GM19467 (cell line): ENCODE results near the gene ARHGAP25.
A peak's percentile ranks its signal among the peaks of the same experiment; 100 is the strongest.

ENCODE experiments used
- ATAC-seq: cut with Tn5 transposase; IDR thresholded peaks from one replicate; pipeline ENCODE4 v1.9.1; 2021; ENCODE audit warnings: mild to moderate bottlenecking, moderate library complexity; ENCODE audit not compliant: unreplicated experiment

Gene ARHGAP25, protein sequence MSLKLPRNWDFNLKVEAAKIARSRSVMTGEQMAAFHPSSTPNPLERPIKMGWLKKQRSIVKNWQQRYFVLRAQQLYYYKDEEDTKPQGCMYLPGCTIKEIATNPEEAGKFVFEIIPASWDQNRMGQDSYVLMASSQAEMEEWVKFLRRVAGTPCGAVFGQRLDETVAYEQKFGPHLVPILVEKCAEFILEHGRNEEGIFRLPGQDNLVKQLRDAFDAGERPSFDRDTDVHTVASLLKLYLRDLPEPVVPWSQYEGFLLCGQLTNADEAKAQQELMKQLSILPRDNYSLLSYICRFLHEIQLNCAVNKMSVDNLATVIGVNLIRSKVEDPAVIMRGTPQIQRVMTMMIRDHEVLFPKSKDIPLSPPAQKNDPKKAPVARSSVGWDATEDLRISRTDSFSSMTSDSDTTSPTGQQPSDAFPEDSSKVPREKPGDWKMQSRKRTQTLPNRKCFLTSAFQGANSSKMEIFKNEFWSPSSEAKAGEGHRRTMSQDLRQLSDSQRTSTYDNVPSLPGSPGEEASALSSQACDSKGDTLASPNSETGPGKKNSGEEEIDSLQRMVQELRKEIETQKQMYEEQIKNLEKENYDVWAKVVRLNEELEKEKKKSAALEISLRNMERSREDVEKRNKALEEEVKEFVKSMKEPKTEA

DNA sequence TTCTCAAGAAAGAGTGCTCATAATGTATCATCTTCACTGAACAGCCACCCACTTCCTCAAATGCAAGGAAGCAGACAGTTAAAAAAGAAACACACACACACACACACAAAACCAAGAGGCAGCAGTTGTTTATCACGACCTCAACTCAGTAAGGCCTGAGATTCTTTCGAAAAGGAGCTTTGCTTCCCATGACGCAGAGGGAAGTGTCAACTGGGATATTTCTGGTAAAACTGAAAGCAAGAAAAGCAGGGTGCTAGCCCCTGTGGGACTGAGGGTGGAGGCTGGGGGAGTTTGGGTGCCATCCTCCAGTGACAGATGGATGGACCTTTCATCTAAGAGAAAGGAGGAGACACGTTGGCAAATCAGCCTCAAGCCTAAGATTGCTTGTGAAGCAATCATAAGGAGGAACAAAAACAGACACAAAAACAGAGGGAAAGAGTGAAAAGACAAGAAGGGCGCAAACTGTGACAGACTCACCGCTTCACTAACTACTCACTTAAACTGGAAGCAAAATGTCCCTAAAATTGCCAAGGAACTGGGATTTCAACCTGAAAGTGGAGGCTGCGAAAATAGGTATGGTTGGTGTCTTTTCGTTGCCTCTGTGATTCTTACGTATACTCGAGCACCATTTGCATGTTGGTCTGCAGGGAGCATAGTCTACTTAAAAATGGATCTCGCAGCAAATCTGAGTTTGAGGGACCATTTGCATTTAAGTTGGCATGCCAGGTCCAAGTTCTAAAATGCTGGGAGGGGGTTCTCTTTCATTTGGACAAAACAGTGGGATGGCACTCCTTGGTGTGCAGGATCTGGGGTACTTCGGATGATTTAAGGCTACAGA, at the start of gene ARHGAP25:
TSS of gene ARHGAP25 (plus strand) at position 124 of the 838 bp plus-strand sequence. CDS start at position 513, 389 bp downstream.
- ATAC-seq, result peak; percentile 48

DNA sequence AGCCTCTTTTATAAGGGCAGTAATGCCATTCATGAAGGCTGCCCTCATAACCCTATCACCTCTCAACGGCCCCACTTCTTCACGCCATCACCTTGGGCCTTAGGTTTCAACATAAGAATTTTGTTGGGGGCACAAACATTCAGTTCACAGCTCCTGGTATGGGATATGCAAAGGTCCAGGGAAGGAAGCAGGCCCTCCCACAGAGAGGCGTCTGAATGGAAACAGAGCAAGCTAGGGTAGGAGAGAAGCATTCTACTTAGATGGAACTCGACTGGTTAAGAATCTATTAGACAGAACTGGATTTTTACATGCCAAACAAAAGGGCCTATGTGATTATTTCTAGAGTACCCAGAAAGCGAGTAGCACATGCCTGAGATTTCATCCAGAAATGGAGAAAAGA, 48.4 kb upstream of the ARHGAP25 start:
- ATAC-seq, result no peak

DNA sequence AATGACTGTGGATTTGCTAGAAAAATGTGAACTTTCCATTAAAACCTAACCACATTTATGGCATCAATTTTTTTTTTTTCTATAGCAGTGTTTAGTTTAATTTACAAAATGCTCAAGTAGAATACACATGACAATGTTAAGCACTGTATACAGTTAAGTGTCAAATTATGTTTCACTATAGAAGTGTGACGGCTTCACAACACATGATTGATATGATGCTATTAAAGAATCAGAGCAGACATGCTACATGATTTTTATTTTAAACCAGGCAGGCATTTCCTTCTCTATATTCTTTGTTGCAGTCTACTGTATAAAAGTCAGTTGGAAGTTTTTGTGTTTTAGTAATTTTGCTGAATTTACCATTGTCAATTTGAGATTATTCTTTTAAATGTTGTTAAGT, 47.6 kb upstream of the ARHGAP25 start:
- ATAC-seq, result no peak

DNA sequence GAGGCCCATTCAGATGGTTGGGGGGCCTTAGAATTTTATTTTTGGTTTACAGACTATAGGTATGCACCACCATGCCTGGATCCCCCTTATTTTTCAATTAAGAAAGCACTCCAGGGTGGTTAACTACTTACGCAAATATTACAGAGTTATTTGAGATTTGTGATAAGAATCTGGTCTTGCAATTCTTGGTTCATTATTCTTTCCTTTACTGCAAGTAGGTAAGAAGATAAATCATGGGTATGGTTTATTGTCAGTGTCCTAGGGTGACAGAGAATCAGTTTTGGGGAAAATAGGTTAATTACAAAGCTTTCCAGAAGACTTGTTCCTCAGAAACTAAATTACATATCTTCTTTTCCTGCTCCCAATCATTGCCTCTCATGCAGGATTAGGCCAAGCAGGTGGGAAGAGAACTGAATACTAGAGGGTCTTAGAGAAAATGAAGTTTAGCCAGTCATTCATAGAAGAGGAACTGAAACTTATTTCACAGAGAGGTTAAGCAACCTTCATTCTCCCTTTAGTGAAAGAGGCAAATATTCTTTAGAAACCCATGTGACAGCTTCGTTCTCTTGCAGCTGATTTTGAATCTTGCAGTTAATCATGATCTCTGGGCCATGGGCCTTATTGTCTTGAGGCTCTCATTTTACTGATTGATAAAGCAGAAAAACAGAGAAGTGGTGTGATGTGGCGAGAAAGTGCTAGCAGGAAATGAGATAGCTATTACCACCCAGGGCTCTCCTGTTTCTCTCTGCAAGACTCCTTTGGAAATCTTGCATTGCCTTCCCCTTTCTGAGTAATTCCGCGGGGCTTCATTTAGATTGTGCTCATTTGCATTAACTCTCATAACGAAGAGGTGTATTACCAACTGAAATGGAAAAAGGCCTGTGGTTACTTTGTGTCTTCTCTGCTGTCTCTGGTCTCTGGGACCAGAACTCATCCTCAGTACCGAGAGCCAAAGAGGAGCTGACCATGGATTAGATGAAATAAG, 44.8 kb upstream of the ARHGAP25 start:
- ATAC-seq, result peak; percentile 88

DNA sequence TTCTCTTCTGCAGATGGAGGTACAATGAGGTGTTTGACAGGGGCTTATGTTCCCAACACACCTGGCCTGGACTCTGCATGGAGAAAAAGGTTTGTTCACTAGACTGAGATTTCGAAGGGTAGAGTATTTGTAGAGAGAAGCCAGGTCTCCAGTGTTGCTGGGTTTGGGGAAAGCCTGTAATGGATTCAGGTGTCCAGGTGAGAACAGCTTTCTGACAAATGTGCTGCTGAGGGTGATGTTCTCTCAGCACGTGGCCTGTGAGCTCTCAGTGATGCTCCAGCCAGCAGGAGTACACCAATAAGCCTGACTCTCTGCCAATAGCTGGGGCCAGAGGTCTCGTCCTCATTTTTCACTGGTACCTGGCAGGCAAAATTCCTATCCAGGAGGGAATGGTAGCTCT, 43.8 kb upstream of the ARHGAP25 start:
- ATAC-seq, result no peak

DNA sequence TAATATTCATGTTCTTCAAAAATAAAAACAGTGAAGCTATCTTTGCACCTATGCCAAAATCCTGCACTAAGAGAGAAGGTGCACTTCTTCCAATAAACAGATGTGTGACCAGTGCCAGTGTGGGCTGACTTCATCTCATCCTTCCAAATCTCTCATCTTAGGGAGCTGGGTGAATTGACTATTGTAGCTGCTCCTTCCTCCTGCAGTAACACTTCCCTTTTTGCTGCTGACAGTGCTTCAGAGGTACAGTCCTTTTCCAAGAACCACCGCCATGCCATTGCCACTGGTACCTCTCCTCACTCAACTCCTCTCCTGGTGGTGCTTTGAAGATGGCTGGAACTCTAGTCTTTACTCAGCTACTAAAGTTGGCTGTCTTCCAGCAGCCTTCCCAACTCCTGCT, 42.1 kb upstream of the ARHGAP25 start:
- ATAC-seq, result no peak

DNA sequence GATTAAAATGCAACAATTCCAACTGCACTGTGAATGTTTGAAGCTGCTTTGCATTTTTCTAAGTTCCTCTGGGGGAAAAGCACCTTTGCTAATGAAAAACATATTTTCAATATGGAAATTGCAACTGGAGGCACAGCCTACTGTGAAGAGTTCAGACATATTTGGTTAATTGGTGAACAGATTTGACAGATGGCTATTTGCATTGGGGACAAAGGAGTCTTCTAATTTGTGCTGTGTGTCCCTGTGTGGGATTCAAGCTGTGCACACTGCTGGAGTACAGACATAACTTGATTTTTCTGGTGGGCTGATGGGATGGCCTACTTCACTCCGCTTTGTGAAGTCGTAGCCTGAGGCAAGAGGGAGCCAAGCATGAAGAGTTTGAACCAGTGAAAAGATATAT, 40.7 kb upstream of the ARHGAP25 start:
- no peak for ATAC-seq

DNA sequence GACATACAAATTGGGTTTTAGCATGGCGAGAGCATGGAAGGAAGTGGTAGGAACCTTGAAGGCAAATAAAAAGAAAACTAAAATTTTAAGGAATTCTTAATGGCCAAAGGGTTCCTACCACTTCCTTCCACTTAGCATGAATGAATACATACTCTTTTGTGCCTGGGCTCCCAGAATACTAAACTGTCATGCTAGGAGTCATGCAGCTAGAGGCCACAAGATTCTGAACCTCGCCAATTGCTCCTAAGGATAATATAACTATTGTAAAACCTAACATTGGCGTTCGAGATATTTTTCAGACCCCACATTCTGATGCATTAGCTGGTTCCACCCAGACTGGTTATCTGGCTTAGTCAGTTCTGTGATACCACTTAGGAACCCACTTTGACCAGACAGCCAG, 38.6 kb upstream of the ARHGAP25 start:
- no peak for ATAC-seq

DNA sequence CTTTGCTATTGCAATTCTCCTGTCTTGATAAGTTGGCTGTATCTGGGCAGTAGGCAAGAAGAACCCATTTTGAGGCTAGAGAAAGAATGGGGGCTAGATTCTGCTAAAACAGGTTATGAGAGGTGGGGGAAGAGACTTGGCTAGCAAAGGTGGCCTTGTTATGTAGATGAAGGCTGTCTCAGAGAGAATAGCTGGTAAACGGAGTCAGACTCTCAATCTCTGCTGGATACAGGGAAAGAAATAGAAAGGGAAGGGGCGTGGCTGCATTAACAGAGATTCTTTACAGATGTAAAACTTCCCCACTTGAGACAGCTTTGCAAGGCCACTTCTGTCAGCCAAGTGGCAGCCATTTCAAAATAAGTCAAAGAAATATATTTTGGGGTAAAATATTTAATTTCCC, 38.1 kb upstream of the ARHGAP25 start:
- ATAC-seq, result no peak

DNA sequence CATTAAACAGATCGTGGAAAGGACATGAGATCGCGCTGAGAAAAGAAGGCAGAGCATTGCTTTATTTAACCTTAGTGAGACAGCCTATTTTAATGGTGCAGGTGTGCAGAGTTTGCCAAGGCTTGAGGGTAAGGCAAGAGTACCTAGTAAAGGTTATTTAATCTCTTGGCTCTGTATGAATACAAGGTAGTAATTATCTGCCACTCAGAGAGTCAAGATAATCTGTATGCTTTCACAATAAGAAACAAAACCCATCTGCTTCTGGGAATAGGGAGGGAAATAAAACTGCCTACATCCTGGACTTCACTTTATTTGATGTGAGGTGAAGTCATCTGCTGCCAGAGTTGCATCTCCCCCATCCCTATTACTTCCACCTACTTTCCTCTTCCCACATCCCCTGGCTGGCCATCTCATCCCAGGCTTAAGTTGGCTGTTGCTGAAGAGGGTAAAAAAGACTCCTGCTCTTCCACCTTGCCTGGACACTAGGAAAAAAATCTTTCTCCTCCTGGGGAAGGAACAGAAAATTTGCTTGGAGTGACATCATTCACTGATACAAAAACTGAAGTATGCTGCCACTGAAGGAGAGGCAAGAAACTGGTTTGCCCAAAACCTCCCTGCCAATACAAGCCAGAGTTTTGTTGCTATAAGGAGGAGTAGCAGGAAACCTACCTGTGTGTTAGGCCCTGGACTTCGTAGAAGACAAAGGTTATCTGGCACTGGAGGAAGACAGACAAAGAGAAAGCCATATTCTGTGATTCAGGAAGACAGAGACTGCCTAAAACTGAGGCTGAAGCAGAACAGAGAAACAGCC, 35.8 kb upstream of the ARHGAP25 start:
- no peak for ATAC-seq

DNA sequence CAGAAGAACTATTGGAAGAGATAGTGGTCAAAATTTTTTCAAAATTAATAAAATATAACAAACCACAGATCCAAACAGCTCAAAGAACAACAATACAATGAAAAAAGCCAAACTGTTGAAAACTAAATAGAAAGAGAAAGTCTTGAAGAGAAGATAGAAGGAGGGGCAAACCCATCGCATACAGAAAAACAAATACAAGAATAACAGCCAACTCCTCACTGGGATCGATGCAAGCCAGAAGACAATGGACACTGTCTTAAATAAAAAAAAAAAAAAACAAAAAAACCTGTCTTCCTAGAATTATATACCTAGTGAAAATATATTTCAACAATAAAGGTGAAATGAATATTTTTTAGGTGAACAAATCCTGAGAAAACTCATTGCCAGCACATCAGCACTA, 34.1 kb upstream of the ARHGAP25 start:
- ATAC-seq, result no peak

DNA sequence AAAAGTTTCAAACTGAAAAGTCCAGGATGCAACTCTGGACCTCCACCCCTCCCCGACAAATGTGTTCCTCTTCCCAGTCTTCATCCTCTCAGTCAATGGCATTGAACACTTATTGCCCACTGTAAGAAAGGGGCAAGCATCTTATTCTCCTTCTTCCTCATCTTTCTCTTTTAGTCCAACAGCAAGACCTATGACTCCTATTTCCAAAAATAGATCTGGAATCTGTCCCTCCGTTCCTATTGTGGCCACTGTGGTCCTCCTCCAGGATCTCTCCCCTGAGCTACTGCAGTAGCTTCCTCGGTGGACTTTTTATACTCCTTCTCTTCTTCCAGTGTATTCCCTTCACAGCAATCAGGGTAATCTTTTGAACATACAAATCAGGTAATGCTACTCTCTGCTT, 28.0 kb upstream of the ARHGAP25 start:
- ATAC-seq, result no peak

DNA sequence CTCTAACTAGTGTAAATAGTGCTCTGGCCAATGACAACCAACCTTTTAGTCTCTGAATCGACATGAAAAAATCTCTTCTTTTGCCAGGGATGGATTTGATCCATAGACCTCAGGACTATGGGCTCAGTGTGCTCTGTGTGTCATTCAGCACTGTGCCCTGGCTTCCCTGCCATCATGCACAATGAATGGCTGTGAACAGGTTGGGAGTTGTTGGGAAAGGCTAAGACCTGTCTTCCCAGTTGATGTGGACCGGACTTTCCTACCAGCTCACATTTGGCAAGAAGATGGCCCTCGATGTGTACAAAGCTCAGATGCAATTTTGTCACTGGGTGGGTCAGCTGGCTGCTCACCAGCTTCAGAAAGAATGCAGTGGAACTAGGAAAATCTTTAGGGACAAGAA, 26.0 kb upstream of the ARHGAP25 start:
- ATAC-seq, result no peak

DNA sequence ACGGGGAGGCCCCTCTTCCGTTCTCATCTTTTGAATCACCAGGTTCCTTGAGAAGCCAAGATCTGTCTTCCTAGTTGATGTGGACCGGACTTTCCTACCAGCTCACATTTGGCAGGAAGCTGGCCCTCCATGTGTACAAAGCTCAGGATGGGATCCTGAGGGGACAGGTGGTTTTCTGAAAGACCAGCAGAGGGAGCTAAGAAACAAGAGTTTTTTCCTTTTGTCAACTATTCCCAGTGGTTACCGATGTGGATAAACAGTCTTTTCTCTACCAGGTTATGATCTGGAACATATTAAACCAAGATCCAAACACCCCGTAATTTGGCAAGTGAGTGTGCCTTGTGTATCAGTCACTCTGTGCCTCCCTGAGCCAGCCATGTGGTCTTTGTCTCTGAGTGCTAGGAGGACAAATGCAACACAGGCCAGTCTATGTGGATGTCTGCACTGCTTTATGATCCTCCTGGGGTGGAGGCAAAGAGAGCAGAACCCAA, 25.1 kb upstream of the ARHGAP25 start:
- no peak for ATAC-seq

DNA sequence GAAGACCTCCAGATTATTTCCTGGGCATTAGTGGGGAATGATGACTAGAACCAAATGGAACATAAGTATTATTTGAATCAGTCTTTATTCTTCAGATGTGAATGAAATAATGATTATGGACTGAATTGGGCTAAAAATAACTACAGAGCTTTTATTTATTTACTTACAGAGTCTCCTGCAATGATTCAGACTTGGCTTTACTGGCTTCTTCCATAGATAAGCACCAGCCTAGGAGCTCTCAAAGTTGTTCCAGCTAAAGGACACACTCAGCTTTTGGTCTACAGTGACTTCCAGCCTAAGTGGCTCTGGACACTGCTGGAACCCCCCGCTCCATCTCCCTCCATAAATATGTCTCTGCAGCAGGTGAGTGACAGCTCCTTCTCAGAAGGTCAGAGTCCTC, 24.3 kb upstream of the ARHGAP25 start:
- no peak for ATAC-seq

DNA sequence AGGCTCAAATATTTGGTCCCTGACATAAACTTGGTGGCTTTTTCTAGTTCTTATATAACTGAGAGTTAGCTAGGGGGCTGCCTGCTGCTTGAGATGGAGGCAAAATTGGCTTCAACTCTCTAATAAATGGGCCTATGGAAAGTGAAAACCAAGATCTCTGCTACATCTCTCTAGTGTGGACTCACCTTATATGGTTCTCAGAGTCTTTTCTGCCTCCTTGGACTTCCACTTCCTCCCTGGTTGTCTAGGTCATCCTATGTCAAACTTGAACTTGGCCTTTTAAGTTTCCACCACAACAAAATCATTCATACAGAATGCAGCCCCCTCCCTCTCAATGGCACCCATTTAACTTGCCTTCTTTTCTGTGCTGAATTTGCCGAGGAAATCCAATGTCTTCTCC, 23.9 kb upstream of the ARHGAP25 start:
- ATAC-seq, result no peak

DNA sequence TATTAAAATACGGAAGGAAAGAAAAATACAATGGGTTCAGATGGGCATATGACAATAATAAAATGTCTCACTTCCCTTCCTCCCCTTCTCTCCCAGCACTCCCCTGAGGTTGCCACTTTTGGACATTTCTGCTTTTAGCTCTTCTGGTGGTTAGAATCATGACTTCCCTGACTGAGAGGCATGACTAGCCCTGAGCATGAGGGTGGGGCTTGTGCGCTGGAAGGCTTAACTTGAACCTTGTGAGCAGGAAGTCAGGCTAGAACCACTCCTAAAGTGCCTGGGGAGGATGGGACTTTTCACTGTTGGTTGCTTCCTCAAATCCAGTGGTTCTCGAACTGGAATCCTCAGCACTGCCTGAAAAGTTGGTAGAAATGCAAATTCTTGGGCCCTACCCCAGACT, 19.7 kb upstream of the ARHGAP25 start:
- peak; percentile 76 for ATAC-seq

DNA sequence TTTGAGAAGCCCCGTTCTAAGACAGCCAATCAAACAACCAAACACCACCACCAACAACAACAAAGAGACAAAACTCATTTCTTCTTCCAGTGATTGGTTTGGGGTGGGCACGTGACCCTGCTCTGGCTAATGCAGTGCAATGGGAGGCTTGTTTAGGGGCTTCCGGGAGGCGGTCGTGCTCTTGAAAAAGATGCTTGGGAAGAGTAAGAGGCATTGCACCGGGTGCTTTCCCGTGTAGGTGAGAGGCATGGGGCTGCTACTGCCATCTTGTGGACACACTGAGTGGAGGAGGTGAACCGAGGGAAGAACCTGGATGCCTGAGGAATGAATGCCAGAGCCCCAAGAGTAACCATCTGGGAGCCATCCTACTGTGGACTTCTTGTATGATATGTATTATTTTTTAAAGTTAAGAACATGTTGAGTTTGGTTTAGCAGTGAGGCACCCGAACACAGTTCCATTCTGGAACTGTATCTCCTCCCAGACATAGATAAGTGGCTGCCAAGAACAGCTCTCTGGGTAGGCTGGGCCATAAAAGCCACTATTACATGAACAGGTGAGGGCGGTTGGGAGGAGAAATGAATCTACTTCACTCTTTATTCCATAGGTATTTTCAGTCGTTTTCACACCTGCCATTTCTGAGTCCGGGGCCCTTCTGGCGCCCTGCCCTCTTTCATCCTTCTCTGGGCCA, 19.1 kb upstream of the ARHGAP25 start:
- ATAC-seq, result peak; percentile 52
